Vagina (tissue), 2 donors: ENCODE results near the gene PLEKHG4B.

Experiments
- CTCF ChIP-seq, 3 experiments: fragments of 450-650 bp in 2 of 3; fragments of 200-600 bp in 1 of 3; sonication (generic) in 1 of 3; IDR thresholded peaks; one replicate each; pipeline ENCODE4 v1.5.1; 2017 to 2019; ENCODE audit warnings: antibody characterized with exemption in 3 of 3, mild to moderate bottlenecking in 2 of 3, moderate library complexity in 2 of 3
- POLR2A ChIP-seq, 2 donors: fragments of 450-650 bp; IDR thresholded peaks; one replicate each; pipeline ENCODE4 v1.6.1; 2017; ENCODE audit warnings: antibody characterized with exemption in 2 of 2, mild to moderate bottlenecking in 2 of 2, moderate library complexity in 2 of 2

- no peak for TF ChIP-seq CTCF (IDR thresholded peaks at IDR 0.05)
- no peak for TF ChIP-seq POLR2A (IDR thresholded peaks at IDR 0.05)
Measured at GRCh38 chr5:187617-188451, 95.9 kb downstream of the PLEKHG4B start.
